Rectal smooth muscle tissue (tissue), 1 donor: Measurements from ENCODE around the gene RNASEH2A.
A peak's percentile ranks its signal among the peaks of the same experiment; 100 is the strongest.

ENCODE experiments used
- H3K27ac ChIP-seq: one replicate; pipeline ENCODE4 v1.7.0; 2013; ENCODE audit warnings: low read depth, low read length, inconsistent platforms
- H3K27me3 ChIP-seq: one replicate; pipeline ENCODE4 v1.7.0; 2013; ENCODE audit warnings: low read length; ENCODE audit not compliant: control insufficient read depth, insufficient read depth
- H3K36me3 ChIP-seq: one replicate; pipeline ENCODE4 v1.7.0; 2013; ENCODE audit warnings: low read length; ENCODE audit not compliant: control insufficient read depth, insufficient read depth
- H3K4me1 ChIP-seq: one replicate; pipeline ENCODE4 v1.7.0; 2013; ENCODE audit warnings: low read length; ENCODE audit not compliant: control insufficient read depth, insufficient read depth
- H3K4me3 ChIP-seq: one replicate; pipeline ENCODE4 v1.7.0; 2013; ENCODE audit warnings: low read length
- H3K9ac ChIP-seq: one replicate; pipeline ENCODE4 v1.7.0; 2013; ENCODE audit warnings: low read length

The RNASEH2A gene

GRCh38 chr19:12774588-12775555 is 31.5 kb upstream of the RNASEH2A start, which contains the start of gene HOOK2:
HOOK2 (minus strand) TSS chr19:12775552; CDS start chr19:12775449, 103 bp downstream.
- Histone ChIP-seq H3K27ac (peak within 1 kb of the TSS; percentile 61), H3K9ac (peak within 1 kb of the TSS; percentile 49), H3K4me3 (peak within 1 kb of the TSS; percentile 87), H3K4me1 (peaks cover 16% of the 10 kb centered on the region), H3K27me3 (no peaks in the 10 kb centered on the region), H3K36me3 (peaks cover 2% of the 10 kb centered on the region)

- Histone ChIP-seq H3K4me1 (peaks cover 18% of the 10 kb centered on the region), H3K27me3 (no peaks in the 10 kb centered on the region)
Observed at GRCh38 chr19:12777217-12778016, 29.0 kb upstream of the RNASEH2A start.

GRCh38 chr19:12778017-12778904 is 28.1 kb upstream of the RNASEH2A start:
- H3K27me3 ChIP-seq, result no peaks in the 10 kb centered on the region
- H3K36me3 ChIP-seq, result no peaks in the 10 kb centered on the region
- H3K4me3 ChIP-seq, result peak overlapping the region; percentile 76
- H3K9ac ChIP-seq, result peak overlapping the region; percentile 57
- peaks cover 20% of the 10 kb centered on the region for H3K4me1 ChIP-seq
- H3K27ac ChIP-seq, result peak overlapping the region; percentile 97

More at GRCh38 chr19:12777217-12778016, 29.0 kb upstream of the RNASEH2A start:
- peak overlapping the region; percentile 57 for H3K9ac ChIP-seq
- H3K27ac ChIP-seq, result peak overlapping the region; percentile 97
- peak overlapping the region; percentile 76 for H3K4me3 ChIP-seq
- no peaks in the 10 kb centered on the region for H3K36me3 ChIP-seq

- peaks cover 25% of the 10 kb centered on the region for H3K4me1 ChIP-seq
- H3K9ac ChIP-seq, result no peak overlapping the region
- no peaks in the 10 kb centered on the region for H3K36me3 ChIP-seq
- peak overlapping the region; percentile 97 for H3K27ac ChIP-seq
- H3K4me3 ChIP-seq, result peak overlapping the region; percentile 76
- no peaks in the 10 kb centered on the region for H3K27me3 ChIP-seq
Observed at GRCh38 chr19:12778905-12779161, 27.6 kb upstream of the RNASEH2A start.

GRCh38 chr19:12779162-12779993 is 27.0 kb upstream of the RNASEH2A start:
- H3K36me3 ChIP-seq, result no peaks in the 10 kb centered on the region
- H3K27ac ChIP-seq, result peak overlapping the region; percentile 97
- no peak overlapping the region for H3K9ac ChIP-seq
- H3K27me3 ChIP-seq, result no peaks in the 10 kb centered on the region
- H3K4me3 ChIP-seq, result peak overlapping the region; percentile 76
- H3K4me1 ChIP-seq, result peaks cover 25% of the 10 kb centered on the region

GRCh38 chr19:12782174-12782423 is 24.3 kb upstream of the RNASEH2A start:
- H3K27me3 ChIP-seq, result no peaks in the 10 kb centered on the region
- peak overlapping the region; percentile 93 for H3K9ac ChIP-seq
- H3K27ac ChIP-seq, result peak overlapping the region; percentile 99
- H3K4me3 ChIP-seq, result peak overlapping the region; percentile 78
- peaks cover 20% of the 10 kb centered on the region for H3K4me1 ChIP-seq
- no peaks in the 10 kb centered on the region for H3K36me3 ChIP-seq

GRCh38 chr19:12782424-12783290 is 23.7 kb upstream of the RNASEH2A start:
- H3K9ac ChIP-seq, result peak overlapping the region; percentile 93
- H3K27me3 ChIP-seq, result no peaks in the 10 kb centered on the region
- peak overlapping the region; percentile 78 for H3K4me3 ChIP-seq
- peak overlapping the region; percentile 99 for H3K27ac ChIP-seq
- no peaks in the 10 kb centered on the region for H3K36me3 ChIP-seq
- peaks cover 20% of the 10 kb centered on the region for H3K4me1 ChIP-seq

- H3K36me3 ChIP-seq, result no peaks in the 10 kb centered on the region
- no peaks in the 10 kb centered on the region for H3K27me3 ChIP-seq
- peak overlapping the region; percentile 43 for H3K4me3 ChIP-seq
- no peak overlapping the region for H3K9ac ChIP-seq
- H3K27ac ChIP-seq, result peak overlapping the region; percentile 99
- H3K4me1 ChIP-seq, result peaks cover 25% of the 10 kb centered on the region
Observed at GRCh38 chr19:12783291-12783848, 23.0 kb upstream of the RNASEH2A start.

- H3K9ac ChIP-seq, result peak overlapping the region; percentile 0
- H3K4me3 ChIP-seq, result peak overlapping the region; percentile 43
- H3K4me1 ChIP-seq, result peaks cover 25% of the 10 kb centered on the region
- no peaks in the 10 kb centered on the region for H3K36me3 ChIP-seq
- no peaks in the 10 kb centered on the region for H3K27me3 ChIP-seq
- peak overlapping the region; percentile 99 for H3K27ac ChIP-seq
Observed at GRCh38 chr19:12783849-12784393, 22.5 kb upstream of the RNASEH2A start.

- Histone ChIP-seq H3K9ac (peak overlapping the region; percentile 0), H3K27me3 (no peaks in the 10 kb centered on the region), H3K27ac (peak overlapping the region; percentile 99), H3K4me3 (no peak overlapping the region), H3K4me1 (peaks cover 25% of the 10 kb centered on the region), H3K36me3 (no peaks in the 10 kb centered on the region)
Observed at GRCh38 chr19:12784394-12784870, 22.0 kb upstream of the RNASEH2A start.
